OCI-LY1 (cell line): ENCODE measurements around the gene C19orf67.

ENCODE experiments used
- EZH2 ChIP-seq: fragments of 200-600 bp; sonication (generic), shearing (Covaris generic); IDR thresholded peaks from 2 replicates; pipeline ENCODE4 v1.8.0; 2017; ENCODE audit warnings: borderline replicate concordance, mixed run types, mild to moderate bottlenecking, antibody characterized with exemption, low read length, moderate library complexity, mixed read lengths
- TF ChIP-seq, protein P1 (sequence below): fragments of 200-600 bp; sonication (generic), shearing (Covaris generic); IDR thresholded peaks from 2 replicates; pipeline ENCODE4 v1.5.1; 2017; ENCODE audit warnings: mild to moderate bottlenecking, antibody characterized with exemption, low read length, moderate library complexity, mixed read lengths

DNA sequence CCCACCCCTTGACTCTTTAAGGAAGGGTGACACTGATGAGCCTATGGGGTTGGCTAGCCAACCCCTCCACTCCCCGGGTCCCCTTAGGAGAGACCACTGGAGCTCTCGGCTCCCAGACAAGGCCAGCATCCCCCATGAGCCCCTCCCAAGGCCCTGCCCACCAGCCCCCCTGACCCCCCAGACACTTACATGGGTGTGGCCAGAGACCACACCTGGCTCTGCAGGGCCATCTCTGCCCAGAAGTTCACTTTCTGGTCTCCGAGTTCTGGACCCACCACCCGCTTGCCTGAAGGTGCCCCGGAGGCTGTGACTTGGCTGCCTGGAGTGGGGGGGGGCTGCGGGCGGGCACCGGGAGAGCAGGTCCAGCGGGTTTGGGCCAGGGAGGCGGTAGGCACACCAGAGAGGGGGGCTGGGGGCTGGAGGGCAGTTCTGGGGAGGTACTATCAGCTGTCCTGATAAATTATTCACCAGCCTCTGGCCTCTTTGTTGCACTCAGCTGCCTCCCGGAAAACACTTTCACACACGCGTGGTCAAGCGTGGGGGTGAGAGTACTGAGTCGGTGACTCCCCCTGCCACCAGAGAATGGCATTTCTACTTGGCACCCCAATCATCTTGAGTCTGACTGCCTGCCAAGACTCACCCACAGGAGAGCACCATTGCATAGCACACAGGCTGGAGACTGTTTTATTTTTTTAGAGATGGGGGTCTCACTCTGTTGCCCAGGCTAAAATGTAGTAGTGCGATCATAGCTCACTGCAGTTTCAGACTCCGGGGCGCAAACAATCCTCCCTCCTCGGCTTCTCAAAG is 23.6 kb downstream of the C19orf67 start, which contains the start of gene PALM3:
- TF ChIP-seq, protein P1, sequence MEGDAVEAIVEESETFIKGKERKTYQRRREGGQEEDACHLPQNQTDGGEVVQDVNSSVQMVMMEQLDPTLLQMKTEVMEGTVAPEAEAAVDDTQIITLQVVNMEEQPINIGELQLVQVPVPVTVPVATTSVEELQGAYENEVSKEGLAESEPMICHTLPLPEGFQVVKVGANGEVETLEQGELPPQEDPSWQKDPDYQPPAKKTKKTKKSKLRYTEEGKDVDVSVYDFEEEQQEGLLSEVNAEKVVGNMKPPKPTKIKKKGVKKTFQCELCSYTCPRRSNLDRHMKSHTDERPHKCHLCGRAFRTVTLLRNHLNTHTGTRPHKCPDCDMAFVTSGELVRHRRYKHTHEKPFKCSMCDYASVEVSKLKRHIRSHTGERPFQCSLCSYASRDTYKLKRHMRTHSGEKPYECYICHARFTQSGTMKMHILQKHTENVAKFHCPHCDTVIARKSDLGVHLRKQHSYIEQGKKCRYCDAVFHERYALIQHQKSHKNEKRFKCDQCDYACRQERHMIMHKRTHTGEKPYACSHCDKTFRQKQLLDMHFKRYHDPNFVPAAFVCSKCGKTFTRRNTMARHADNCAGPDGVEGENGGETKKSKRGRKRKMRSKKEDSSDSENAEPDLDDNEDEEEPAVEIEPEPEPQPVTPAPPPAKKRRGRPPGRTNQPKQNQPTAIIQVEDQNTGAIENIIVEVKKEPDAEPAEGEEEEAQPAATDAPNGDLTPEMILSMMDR, result no peak
- no peak for TF ChIP-seq EZH2
